GM21717 (cell line): ENCODE measurements around the gene KLHL29.

Source experiments
- ATAC-seq: cut with Tn5 transposase; IDR thresholded peaks from one replicate; pipeline ENCODE4 v1.9.1; 2021; ENCODE audit warnings: mild to moderate bottlenecking, moderate library complexity; ENCODE audit not compliant: unreplicated experiment

Gene KLHL29

DNA sequence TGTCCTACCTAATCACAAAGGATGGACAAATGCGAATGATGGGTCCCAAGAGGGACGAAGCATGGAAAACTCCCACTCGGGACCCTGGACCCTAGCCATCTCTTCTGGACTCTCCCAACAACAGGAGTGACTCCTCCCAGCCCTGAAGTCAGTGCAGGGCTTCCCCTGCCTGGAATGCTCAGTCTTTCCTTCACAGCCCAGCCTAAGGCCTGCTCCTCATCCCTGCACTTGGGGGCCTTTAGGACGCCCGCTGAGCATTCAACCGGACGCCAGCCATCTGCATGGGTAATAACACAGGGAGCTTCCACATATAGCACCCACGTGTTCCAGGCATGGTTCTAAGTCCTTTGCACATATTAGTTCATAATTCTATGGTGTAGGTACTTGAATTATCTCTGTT lies 237.5 kb downstream of the KLHL29 start:
- ATAC-seq = no peak

DNA sequence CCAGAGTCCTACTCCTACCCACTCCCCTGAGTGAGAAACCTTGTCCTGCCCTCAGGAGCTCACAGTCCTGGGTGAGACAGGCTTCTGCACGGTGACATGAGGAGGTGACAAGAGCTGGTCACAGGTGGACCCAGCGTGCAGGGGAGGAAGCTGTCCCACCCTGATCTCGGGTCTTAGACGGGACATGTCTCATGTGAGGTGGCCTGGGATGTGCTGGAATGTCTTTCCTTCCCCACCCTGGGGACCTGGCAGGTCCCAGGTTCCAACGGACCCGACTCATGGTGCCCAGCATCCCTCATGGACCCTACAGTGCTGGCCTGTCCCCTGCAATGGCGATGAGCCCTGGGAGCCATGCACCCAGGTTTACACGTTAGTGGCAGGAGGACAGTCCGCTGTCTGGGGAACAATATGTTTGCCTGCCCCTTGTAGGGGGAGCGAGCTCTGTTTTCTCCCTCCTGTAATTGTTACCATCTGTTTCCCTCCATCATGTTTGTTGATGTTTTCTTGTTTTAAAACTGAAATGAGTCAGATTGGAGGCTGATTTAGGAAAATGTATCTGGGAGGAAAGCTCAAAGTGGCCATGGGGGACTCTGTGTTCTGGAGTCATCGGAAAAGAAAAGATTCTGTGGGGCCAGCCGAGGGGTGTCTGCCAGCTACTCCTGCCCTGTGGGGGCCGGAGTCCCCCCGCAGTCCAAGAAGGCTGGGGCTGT lies 238.1 kb downstream of the KLHL29 start:
- ATAC-seq = no peak

DNA sequence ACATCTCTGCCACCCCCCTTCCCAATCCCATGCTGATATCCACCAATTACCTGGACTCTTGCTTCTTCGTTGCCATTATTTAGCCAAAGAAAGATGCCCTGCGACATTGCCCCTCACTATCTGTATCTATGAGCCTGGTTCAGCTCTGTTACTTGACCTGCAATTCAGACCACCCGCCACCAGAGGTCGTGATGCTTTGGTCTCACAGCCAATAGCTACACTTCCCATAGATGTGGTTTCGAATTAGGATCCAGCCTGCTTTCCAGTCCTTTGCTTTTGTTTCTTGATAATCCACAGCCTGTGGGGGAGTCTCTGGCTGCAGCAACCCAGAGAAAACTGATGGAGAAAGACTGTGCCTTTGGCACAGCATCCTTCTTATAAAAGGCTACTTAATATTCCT lies 239.4 kb downstream of the KLHL29 start:
- no peak for ATAC-seq

DNA sequence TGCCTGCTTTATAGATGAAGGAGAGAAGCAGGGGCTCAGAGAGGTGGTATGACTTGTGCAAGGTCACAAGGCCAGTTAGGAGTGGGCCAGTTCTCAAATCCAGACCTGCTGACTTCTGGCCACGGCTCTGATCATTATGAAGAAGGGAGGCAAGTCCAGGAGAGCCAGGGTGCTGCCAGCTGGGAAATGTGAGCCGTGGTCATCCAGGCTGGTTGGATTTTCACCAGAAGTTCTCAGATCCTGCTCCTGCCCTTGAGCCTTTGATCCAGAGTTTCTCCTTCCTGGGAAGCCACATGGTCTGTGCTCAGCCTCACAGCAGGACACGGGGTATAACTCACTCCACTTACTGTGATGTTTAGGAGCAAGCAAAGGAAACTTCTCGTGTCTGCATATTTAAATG lies 239.9 kb downstream of the KLHL29 start:
- ATAC-seq = no peak

DNA sequence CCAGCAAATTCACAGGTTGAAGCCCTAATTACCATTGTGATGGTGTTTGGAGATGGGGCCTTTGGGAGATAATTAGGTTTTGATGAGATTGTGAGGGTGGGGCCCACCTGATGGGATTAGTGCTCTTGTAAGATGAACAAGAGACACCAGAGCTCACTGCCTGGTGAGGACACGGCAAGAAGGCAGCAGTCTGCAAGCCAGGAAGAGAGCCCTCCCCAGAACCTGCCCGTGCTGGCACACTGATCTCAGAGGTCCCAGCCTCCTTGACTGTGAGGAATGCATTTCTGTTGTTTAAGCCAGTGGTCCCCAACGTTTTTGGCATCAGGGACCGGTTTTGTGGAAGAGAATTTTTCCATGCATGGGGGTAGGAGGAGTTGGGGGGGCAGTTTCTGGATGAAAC lies 240.7 kb downstream of the KLHL29 start:
- no peak for ATAC-seq

DNA sequence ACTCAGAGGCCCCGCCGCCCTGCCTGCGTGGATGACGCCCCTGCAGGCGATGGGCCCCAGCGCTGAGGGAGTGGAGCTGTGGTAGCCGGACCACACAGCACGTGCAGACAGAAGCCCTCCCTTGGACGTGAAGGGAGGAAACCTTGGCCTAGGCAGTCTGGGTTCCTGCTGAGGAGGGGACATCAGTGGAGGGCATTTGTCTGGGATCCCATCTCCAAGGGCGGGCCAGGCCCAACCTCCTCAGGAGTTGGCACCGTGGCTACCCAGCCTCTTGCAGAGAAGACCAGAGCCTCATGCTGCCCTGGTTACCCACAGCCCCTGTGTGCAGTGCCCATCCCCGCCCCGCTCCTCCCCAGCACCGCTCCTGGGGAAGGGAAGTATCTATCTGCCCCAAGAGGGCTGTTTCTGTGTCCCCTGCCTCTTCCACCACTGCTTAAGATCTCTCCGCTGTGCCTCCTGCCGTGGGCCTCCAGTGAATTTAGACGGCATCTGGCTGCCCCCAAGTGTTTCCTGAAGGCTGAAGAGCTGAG lies 241.8 kb downstream of the KLHL29 start:
- ATAC-seq = no peak

DNA sequence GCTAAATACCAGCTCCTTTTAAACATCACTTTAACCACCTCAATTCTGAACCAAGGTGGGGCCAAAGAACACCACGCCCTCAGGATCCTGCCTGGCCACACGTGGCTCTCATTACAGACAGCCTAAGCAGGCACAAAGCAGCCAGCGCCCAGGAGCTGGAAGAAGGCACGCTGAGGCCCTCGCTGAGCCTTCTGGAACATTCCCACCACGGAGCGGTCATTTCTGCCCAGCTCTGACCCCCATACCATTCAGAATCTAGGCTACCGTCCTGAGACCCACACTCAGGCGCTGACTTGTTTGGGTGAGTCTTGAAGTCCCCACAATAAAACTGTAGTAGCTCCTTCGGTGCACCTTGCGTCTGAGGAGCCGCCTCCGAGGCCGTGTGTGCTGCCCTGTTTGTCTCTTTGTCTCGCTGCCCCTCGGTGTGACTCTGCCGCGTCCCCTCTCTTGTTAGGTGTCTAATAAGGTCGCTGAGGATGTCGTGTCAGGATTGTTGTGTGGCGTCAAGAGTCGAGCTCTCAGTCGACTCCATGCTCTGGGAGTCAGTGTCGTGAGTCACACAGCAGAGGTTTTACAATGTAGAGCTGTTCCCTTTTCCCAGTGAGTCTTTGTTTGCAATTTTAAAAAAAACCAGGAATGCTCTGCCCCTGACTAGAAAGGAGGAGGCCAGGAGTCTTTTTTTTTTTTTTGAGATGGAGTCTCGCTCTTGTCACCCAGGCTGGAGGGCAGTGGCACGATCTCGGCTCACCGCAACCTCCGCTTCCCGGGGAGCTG lies 242.4 kb downstream of the KLHL29 start:
- no peak for ATAC-seq

DNA sequence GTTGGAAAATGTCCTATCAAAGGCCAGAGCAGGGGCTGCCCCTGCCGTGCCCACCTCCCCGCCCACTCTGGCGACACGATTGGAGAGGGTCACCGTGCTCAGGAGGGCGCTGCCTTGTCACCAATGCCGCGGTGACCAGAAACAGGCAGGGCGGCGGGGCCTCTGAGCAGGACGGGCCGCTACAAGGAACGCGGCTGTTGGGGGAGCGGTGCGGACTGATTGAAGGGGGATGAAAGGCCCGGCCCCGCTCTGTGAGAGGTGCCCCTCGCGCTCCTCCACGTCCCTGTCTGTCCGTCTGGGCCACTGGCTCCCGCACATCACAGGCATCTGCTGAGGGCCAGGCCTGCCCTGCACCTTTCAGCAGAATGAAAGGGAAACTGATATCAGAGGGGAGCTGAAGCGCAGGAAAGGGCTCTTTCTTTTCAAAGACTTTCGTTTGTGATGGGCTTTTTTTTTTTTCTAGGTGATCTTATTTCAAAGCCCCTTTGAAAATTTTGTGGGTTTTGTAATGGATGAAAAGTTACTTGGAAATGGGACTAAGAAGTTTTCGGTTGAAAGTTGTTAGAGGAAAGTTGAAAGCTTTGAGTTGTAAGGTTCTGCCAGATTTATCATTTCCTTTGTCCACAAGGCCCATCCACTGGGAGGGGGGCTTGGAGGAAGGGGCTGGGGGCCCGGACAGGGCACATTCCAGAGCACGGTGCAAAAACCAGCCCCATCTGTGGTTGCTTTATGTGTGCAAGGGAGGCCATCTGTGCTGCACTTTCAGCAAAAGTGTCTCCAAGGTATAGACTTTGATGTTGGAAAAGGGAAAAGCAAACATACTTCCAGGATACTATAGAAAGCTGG lies 244.2 kb downstream of the KLHL29 start:
- ATAC-seq = no peak

DNA sequence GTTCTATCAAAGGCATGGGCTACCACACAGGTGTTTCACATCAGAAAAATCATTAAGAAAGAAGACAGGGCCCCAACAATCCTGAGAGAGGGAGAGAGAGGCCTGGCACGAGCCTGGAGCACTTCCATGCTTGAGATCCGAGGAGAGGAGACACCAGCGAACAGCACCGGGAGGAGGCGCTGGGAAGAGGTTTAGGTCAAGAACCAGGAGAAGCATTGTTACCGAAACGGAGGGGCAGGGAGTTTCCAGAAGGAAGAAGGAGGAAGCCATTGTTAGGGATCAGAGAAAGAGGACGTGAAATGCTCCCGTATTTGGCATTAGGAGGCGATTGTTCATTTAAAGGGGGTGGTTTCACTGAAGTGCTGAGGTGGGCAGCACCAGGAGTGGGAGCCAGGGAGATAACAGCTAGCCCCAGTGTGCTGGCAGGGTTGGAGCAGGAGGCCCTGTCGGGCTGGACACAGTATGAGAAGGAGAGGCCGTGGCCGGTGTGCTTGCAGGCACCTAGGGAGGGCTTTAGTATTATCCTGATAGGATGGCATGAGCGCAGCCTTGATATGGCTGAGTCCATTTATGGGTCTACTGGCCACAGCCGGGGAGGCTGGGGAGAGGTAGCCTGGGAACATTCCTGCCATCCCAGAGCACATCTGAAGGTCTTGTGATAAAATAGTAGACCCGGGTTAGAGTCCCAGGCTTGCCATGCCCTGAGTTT lies 244.9 kb downstream of the KLHL29 start:
- ATAC-seq = no peak

DNA sequence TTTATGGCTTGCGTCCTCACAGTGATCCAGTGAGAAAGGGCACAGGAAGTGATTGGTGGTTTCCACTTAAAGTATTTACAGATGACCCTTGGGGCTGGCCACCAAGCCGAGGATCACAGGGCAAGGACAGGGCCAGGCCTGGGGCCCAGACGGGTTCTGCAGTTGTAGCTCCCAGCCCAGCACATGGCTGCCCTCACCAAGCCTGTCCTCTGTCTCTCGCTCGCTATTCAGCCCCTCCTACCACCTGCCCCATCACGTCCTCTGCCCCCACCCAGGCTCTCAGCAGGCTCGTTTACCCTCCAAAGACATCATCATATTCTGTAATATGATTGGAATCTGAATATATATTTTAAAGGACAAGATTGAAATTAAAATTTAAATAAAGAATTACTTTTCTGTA lies 246.0 kb downstream of the KLHL29 start:
- no peak for ATAC-seq

DNA sequence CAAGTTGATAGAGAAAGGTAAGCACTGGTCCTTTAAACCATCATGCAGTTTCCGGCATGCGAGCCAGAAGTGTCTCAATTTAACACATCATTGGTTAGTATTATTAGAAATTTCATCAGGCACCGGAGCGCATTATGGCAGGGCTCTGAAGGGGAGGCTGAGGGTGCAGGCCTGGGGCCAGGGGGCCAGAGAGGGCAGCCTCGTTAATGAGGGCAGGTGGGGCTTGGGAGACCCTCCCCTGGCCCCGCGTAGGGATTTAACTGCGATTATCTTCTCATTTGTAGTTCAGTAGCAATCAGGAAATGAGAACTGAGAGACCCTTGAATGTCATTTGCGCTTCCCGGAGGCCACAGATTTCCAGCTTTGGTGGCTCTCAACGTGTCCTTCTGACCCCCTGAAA lies 246.4 kb downstream of the KLHL29 start:
- no peak for ATAC-seq

DNA sequence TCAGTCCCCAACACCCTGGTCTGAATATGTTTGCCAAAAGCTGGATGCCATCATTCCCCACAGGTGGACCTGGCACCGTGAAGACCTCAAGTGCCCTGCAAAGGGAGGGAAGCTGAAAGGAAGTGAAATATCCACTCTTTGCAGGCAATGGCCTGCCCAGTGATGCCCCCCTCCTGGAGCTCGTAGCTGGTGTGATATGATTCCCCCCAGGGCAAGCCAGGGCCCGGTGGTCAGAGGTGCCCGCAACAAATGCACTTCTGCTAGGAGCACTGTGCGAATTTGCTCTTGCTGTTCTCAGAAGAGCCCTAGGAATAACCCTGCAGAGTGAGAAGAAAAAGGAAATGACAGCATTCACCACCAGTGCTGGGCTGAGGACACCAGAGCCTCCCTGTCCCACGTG lies 247.4 kb downstream of the KLHL29 start:
- ATAC-seq = no peak

DNA sequence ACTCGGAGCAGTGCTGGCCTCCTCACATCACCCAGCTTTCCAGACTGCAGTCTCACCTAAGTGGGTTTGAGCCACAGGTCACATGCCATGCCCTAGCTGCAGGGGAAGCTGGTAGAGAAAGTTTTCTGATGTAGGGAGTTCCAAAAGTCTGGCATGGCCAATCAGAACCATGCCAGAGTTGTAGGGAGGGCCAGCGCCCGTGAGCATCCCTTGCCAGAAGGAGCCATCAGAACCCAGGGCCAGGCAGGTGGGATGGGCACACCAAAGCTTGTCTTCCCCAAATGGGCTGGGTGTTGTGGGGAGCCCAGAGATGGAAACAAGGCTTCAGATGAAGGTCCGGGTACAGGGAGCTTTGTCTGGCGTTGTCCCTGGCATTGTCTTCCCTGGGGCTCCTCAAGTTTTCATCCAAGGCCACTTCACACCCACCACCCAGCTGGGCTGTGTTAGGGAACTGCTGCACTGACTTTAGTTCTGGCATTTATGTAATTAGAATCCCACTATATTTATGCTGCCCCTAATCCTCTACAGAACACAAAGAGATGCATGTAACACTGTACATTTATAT lies 247.9 kb downstream of the KLHL29 start:
- ATAC-seq = no peak

DNA sequence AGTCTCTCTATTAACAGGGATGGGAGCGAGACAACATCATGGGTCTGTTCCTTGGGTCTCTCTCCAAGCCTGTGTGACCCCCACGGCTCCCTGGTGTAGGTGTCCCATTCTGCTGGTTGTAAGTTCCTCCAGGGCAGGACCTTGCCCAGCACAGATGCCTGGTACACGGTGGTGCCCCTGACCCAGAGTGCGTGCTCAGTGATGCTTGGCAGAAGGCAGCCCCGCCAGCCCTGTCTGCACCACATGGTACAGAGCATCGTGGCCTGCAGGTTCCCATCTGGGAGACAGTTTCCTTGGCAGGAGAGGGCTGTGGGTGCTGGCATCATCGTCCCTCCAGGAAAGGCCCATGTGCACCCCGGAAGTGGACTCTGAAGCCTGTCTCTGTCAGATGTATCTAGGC lies 249.0 kb downstream of the KLHL29 start:
- no peak for ATAC-seq

DNA sequence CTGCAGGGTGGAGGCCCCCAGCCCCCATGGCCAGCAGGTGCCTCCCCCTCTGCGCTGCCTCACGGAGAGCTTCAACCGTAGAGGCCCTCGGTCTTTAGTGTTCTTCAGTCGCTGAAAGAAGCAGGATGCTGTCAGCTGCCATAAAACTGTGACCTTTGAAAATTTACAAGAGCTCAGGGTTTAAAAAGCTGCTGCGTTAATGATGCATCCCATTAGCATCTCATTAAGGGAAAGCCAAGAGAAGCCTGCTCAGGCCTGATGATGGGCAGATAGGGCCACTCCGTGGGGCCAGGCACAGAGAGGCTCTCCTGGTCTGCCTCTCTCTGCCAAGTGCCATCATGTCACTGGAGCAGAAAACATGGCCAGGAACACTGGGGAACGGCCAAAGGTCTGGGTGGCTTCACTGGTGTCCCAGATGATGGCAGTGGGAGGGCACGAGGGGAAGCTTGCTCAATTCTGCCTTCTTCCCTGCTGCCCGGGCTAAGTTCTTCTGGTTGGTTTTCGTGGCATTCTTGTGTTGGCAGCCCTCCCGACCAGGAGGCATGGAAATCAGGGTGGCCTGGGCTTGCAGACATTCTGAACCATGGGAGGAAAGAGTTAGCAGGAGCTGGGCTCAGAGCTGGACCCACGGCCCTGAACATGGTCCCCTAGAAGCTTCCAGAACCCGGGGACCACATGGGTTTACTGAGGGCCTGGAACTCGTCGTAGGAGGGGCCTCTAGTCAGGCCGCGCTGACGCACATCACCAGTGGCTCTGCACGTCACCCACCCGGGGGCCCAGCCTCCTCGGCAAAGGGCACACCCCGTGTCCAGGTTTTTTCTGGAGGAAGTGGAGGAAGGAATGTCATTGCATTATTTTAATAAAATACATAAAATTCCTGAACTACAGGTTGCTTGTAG lies 250.7 kb downstream of the KLHL29 start:
- no peak for ATAC-seq

DNA sequence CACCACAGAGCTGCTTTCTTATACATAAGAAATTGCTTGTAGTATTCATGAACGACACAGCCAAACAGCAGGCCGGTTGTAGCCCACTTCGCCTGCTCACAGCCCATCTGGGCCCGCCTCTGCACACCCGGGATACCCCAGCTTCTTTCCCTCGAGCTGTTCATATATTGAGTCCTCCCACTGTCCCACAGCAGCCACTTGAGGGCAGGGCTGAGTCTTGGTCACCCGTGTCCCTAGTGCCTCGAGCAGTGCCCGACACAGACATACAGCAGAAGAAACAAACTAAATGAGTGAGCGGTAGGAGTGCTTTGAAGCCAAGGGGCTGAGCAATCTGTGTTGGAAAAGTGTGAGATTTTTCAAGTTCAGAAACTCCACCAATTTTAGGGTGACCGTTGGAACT lies 251.4 kb downstream of the KLHL29 start:
- no peak for ATAC-seq

DNA sequence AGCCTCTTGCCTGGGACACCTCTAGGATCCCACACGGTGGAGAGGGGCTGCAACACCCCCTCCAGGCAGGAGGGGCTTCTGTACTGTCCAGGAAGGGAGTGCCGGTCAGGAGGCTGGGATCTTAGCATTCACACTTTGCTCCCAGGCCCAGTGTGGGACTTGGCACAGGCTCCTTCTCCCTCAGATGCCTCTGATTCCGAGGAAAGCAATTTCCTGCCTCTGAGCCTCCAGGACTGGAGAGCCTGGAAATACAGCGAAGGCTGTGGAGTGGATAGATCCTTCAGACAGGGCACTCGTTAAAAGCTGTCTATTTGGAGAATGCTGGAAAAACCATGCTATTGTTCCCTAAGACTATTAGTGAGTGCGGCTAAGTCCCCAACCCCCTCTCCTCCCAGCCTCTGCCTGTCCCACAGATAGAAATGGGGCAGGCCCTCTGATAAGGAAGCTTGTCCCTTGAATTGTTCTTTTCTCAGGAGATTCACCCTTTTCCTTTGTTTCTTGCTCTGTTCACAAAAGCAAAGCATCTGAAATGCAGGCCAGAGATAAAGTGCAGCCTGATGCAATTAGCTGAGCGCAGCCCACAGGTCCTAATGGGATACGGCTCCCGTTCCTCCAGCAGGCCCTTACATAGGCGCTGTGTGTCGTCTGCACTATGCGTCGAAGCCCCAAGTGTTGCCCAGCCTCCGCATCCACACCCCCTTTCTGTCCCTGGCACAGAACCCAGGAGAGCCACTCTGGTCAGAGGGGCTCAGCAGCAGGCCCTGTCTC lies 252.2 kb downstream of the KLHL29 start:
- ATAC-seq = no peak

DNA sequence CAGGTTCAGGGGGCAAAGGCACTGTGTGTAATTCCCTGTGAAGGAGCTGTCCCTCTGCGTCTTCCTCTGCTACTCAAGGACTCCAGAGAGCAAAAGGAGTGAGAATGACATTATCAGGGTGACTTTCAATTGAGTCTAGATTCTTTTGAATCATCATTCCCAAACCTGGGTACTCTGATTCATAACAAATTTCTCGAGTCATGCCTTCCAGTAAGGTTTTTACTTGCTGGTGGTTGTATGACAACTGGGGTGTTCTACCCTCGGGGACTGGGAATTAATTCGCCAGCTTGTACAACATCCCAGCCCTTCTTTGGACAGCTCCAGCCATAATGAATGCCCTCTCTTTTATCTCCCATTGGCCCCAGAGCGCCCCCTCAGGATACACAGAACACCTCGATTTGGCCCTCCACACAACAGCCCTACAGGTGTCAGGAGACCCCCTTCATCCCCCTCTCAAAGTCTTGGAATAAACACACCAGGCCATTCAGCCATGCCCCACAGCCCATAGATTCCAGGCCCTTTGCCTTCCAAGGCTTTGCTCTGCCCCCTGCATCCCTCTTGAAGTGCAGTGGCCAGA lies 254.5 kb downstream of the KLHL29 start:
- no peak for ATAC-seq
